ENCODE data around the gene STAT6. TPM values are rescaled to one million over a fixed set of nuclear protein-coding genes. Genes with fewer than 3 reads are reported as not detected.

Gene STAT6
- total and polyA plus RNA-seq, 2 donors (not counting 1 experiment from before 2014, with no cell fraction given): 544 to 736 TPM

- Histone ChIP-seq H4K20me1 (ENCODE audit: control insufficient read depth, insufficient read depth, low read length, poor library complexity, severe bottlenecking) (no peaks in the 10 kb centered on the region), H3K9me3 (ENCODE audit: control extremely low read depth in 1 of 3, control insufficient read depth in 2 of 3, insufficient read depth in 1 of 3, low read length in 2 of 3) (no peaks in the 10 kb centered on the region), H3K4me2 (replicated peaks; ENCODE audit: low read depth, low read length, poor library complexity, severe bottlenecking) (no peak overlapping the region), H3K27ac (ENCODE audit: low read length in 2 of 2) (no peak overlapping the region), H2AFZ (ENCODE audit: insufficient read depth, low read depth, low read length, poor library complexity, severe bottlenecking) (no peak overlapping the region), H3K36me3 (replicated peaks in 1 of 2; ENCODE audit: control extremely low read depth in 1 of 2, control insufficient read depth in 1 of 2, extremely low read depth in 1 of 2, insufficient read depth in 2 of 2, low read length in 1 of 2) (no peaks in the 10 kb centered on the region), H3K79me2 (ENCODE audit: control insufficient read depth, insufficient read depth, low read length) (no peaks in the 10 kb centered on the region), H3K4me1 (ENCODE audit: control insufficient read depth in 2 of 2, insufficient read depth in 2 of 2, low read length in 2 of 2) (peaks cover 0 to 7% of the 10 kb centered on the region in 2 donors), H3K27me3 (replicated peaks in 1 of 4; ENCODE audit: control extremely low read depth in 1 of 4, control insufficient read depth in 3 of 4, insufficient read depth in 4 of 4, low read length in 3 of 4) (no peaks in the 10 kb centered on the region), H3K4me3 (ENCODE audit: control extremely low read depth in 1 of 5, extremely low read depth in 1 of 5, insufficient read depth in 1 of 5, low read depth in 2 of 5, low read length in 4 of 5) (no peak overlapping the region), H3K9ac (ENCODE audit: low read length) (no peak overlapping the region)
- no peak for ATAC-seq (ENCODE audit: low read depth)
- 95% methylated on average over 16 of the region's 17 CpGs for WGBS (ENCODE audit: insufficient coverage)
- Mint-ChIP-seq H3K9me3 (ENCODE audit: insufficient read depth) (no peaks in the 10 kb centered on the region), H3K27ac (no peak overlapping the region), H3K27me3 (peaks cover 4% of the 10 kb centered on the region), H3K4me1 (peaks cover 2% of the 10 kb centered on the region), H3K4me3 (no peak overlapping the region)
- intact Hi-C loops (cut with micrococcal nuclease): no loop called here
- POLR2A ChIA-PET: no interaction called here
- no peak for DNase-seq
- TF ChIP-seq EZH2 (IDR thresholded peaks at IDR 0.05; ENCODE audit: borderline replicate concordance, insufficient read depth, low read depth, low read length, poor library complexity, severe bottlenecking): no peak
- TF ChIP-seq CTCF (IDR thresholded peaks at IDR 0.05): no peak
- CTCF ChIA-PET: interaction anchor here (0.9 kb wide), 1 partner anchor 40 kb away, joined by 3 read pairs; no protein-coding TSS in a partner anchor
Measured at GRCh38 chr12:57151741-57152630, 40.8 kb upstream of the STAT6 start.

- no peaks in the 10 kb centered on the region for H3K79me2 ChIP-seq (ENCODE audit: control insufficient read depth, insufficient read depth, low read length)
- DNase-seq (no peak), ATAC-seq (ENCODE audit: low read depth) (no peak)
- H3K36me3 ChIP-seq (replicated peaks in 1 of 2; ENCODE audit: control extremely low read depth in 1 of 2, control insufficient read depth in 1 of 2, extremely low read depth in 1 of 2, insufficient read depth in 2 of 2, low read length in 1 of 2): no peaks in the 10 kb centered on the region
- no peaks in the 10 kb centered on the region for H3K9me3 Mint-ChIP-seq (ENCODE audit: insufficient read depth)
- H3K9me3 ChIP-seq (ENCODE audit: control extremely low read depth in 1 of 3, control insufficient read depth in 2 of 3, insufficient read depth in 1 of 3, low read length in 2 of 3): no peaks in the 10 kb centered on the region
- peaks cover 0 to 7% of the 10 kb centered on the region in 2 donors for H3K4me1 ChIP-seq (ENCODE audit: control insufficient read depth in 2 of 2, insufficient read depth in 2 of 2, low read length in 2 of 2)
- no peak overlapping the region for H3K4me3 Mint-ChIP-seq
- H3K27me3 Mint-ChIP-seq: no peaks in the 10 kb centered on the region
- POLR2A ChIA-PET: no interaction called here
- no peak overlapping the region for H3K4me3 ChIP-seq (ENCODE audit: control extremely low read depth in 1 of 5, extremely low read depth in 1 of 5, insufficient read depth in 1 of 5, low read depth in 2 of 5, low read length in 4 of 5)
- no peak overlapping the region for H3K4me2 ChIP-seq (replicated peaks; ENCODE audit: low read depth, low read length, poor library complexity, severe bottlenecking)
- H3K9ac ChIP-seq (ENCODE audit: low read length): no peak overlapping the region
- 92% methylated on average over 6 of the region's 6 CpGs for WGBS (ENCODE audit: insufficient coverage)
- H3K27me3 ChIP-seq (replicated peaks in 1 of 4; ENCODE audit: control extremely low read depth in 1 of 4, control insufficient read depth in 3 of 4, insufficient read depth in 4 of 4, low read length in 3 of 4): no peaks in the 10 kb centered on the region
- TF ChIP-seq EZH2 (IDR thresholded peaks at IDR 0.05; ENCODE audit: borderline replicate concordance, insufficient read depth, low read depth, low read length, poor library complexity, severe bottlenecking) (no peak), CTCF (IDR thresholded peaks at IDR 0.05) (no peak)
- H2AFZ ChIP-seq (ENCODE audit: insufficient read depth, low read depth, low read length, poor library complexity, severe bottlenecking): no peak overlapping the region
- H3K27ac Mint-ChIP-seq: no peak overlapping the region
- H4K20me1 ChIP-seq (ENCODE audit: control insufficient read depth, insufficient read depth, low read length, poor library complexity, severe bottlenecking): no peaks in the 10 kb centered on the region
- H3K27ac ChIP-seq (ENCODE audit: low read length in 2 of 2): no peak overlapping the region
- intact Hi-C loops (cut with micrococcal nuclease): no loop called here
- peaks cover 2% of the 10 kb centered on the region for H3K4me1 Mint-ChIP-seq
- CTCF ChIA-PET: interaction anchor here (1.4 kb wide), 1 partner anchor 38 kb away, joined by 3 read pairs; no protein-coding TSS in a partner anchor
Measured at GRCh38 chr12:57150400-57151000, 39.3 kb upstream of the STAT6 start.

Measured in B cell (primary cell).